ENCODE measurements around the gene TOP2B.

TOP2B gene

GRCh38 chr3:25585361-25586166, 79.1 kb downstream of the TOP2B start:
- no peak for DNase-seq (ENCODE audit: low read depth in 2 of 2, low spot score in 1 of 2)

GRCh38 chr3:25584011-25584789, 80.5 kb downstream of the TOP2B start:
- DNase-seq (ENCODE audit: low read depth in 2 of 2, low spot score in 1 of 2) = no peak

- DNase-seq (ENCODE audit: low read depth in 2 of 2, low spot score in 1 of 2) = no peak
Measured at GRCh38 chr3:25583343-25583742, 81.4 kb downstream of the TOP2B start.

- DNase-seq (ENCODE audit: low read depth in 2 of 2, low spot score in 1 of 2) = no peak
Measured at GRCh38 chr3:25582242-25582641, 82.5 kb downstream of the TOP2B start.

GRCh38 chr3:25581823-25582222, 82.9 kb downstream of the TOP2B start:
- no peak for DNase-seq (ENCODE audit: low read depth in 2 of 2, low spot score in 1 of 2)

GRCh38 chr3:25581335-25581734, 83.4 kb downstream of the TOP2B start:
- no peak for DNase-seq (ENCODE audit: low read depth in 2 of 2, low spot score in 1 of 2)

GRCh38 chr3:25580534-25580933, 84.2 kb downstream of the TOP2B start:
- DNase-seq (ENCODE audit: low read depth in 2 of 2, low spot score in 1 of 2) = no peak

GRCh38 chr3:25578059-25578458, 86.6 kb downstream of the TOP2B start:
- no peak for DNase-seq (ENCODE audit: low read depth in 2 of 2, low spot score in 1 of 2)

- DNase-seq (ENCODE audit: low read depth in 2 of 2, low spot score in 1 of 2) = no peak
Measured at GRCh38 chr3:25576831-25577454, 87.8 kb downstream of the TOP2B start.

- DNase-seq (ENCODE audit: low read depth in 2 of 2, low spot score in 1 of 2) = no peak
Measured at GRCh38 chr3:25576146-25576545, 88.6 kb downstream of the TOP2B start.

GRCh38 chr3:25575001-25575400, 89.7 kb downstream of the TOP2B start:
- DNase-seq (ENCODE audit: low read depth in 2 of 2, low spot score in 1 of 2) = no peak

GRCh38 chr3:25574172-25574765, 90.4 kb downstream of the TOP2B start:
- DNase-seq (ENCODE audit: low read depth in 2 of 2, low spot score in 1 of 2) = no peak

- DNase-seq (ENCODE audit: low read depth in 2 of 2, low spot score in 1 of 2) = no peak
Measured at GRCh38 chr3:25573386-25574171, 91.1 kb downstream of the TOP2B start.

- no peak for DNase-seq (ENCODE audit: low read depth in 2 of 2, low spot score in 1 of 2)
Measured at GRCh38 chr3:25572919-25573385, 91.8 kb downstream of the TOP2B start.

GRCh38 chr3:25572336-25572735, 92.4 kb downstream of the TOP2B start:
- no peak for DNase-seq (ENCODE audit: low read depth in 2 of 2, low spot score in 1 of 2)

GRCh38 chr3:25571285-25571684, 93.4 kb downstream of the TOP2B start:
- no peak for DNase-seq (ENCODE audit: low read depth in 2 of 2, low spot score in 1 of 2)

GRCh38 chr3:25568525-25569078, 96.1 kb downstream of the TOP2B start:
- DNase-seq (ENCODE audit: low read depth in 2 of 2, low spot score in 1 of 2) = no peak

- no peak for DNase-seq (ENCODE audit: low read depth in 2 of 2, low spot score in 1 of 2)
Measured at GRCh38 chr3:25567806-25568524, 96.7 kb downstream of the TOP2B start.

- DNase-seq (ENCODE audit: low read depth in 2 of 2, low spot score in 1 of 2) = no peak
Measured at GRCh38 chr3:25567388-25567787, 97.3 kb downstream of the TOP2B start.

Measured in stimulated activated CD8-positive, alpha-beta memory T cell treated with anti-CD3 and anti-CD28 coated beads, Interleukin-4, amount 100 ng/mL, for 1 hour (primary cell).